ENCODE data around the gene HLCS.

GRCh38 chr21:36849461-36850105 lies 116.9 kb downstream of the HLCS start:
- TF ChIP-seq CTCF (IDR thresholded peaks at IDR 0.05; ENCODE audit: low read depth, low read length) (no peak), EZH2phosphoT487 (IDR thresholded peaks at IDR 0.05; ENCODE audit: low read depth) (no peak)

Measured in OCI-LY3 (cell line).